HG03469 (cell line): ENCODE measurements around the gene CACNA2D4.

Experiments used
- ATAC-seq: cut with Tn5 transposase; IDR thresholded peaks from one replicate; pipeline ENCODE4 v1.9.1; 2021; ENCODE audit warnings: mild to moderate bottlenecking, moderate library complexity, moderate number of reproducible peaks; ENCODE audit not compliant: unreplicated experiment

The CACNA2D4 gene

DNA sequence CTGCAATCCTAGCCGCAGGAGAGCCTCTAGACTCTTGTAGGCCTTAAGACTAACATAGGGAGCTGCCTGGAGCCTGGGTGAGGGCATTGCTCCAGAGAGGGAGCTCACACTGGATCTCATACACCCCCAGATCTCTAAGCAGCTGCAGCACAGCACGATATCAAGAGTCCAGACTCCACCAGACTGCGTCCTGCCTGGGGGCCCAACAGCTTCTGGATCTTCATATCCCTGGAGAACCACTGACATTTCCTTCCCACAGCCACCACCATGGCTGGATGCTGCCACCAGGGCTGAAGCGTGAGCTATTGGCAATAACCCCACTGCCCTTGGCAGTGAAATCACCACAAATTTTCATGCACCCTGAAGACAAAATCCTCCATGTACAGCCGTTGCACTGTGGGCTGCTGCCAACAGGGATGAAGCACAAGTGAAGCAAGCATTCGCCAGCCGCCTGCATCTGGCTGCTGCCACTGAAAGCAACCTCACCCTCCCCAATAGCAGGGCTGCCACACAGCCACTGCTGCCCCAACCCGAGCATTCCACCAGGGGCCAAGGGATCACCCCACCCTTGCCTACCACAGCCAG lies 28.2 kb downstream of the CACNA2D4 start:
- ATAC-seq, result no peak

DNA sequence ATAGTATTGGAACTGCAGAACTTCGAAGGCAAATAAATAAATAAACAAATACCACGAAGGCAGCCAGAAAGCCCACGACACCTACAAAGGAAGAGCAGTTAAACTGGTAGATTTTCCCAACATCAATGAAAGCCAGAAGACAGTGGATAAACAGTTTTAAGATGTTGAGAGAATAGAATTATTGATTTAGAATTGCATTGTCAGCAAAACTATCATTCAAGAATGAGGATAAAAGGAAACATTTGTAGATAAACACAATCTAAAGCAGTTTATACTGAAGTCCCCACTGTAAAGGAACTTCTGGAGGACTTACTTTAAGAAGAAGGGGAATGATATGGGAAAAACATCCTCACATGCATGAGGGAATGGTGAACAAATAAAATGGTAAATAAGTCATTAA lies 29.5 kb downstream of the CACNA2D4 start:
- ATAC-seq, result no peak

DNA sequence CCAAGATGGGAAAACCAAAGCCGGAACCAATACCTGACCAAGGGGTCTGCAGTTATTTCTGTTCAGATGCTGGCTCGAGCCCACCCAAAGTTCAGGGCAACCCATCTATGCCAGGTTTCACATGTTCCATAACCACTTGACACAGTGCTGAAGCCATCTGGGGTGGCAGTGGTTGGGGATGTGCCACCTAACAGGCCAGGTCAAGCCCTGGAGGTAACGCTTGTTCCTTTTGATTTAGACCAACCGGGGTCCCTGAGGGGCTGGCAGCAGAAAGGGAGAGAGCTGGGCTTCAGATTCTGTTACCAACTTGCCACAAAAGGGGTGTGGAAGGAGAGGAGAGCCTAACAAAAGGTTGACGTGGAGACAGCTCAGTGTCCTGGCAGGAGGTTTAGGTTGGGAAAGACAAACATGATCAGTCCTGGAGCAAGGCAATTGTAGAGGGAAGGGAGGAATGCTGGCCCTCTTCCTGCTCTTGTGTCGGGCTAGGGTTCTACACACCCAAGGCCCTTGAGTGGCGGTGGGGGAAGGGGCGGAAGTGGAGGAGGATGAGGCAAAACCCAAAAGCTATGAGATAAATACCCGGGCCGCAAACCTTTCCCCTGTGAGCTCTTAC lies 31.9 kb downstream of the CACNA2D4 start:
- ATAC-seq, result no peak

DNA sequence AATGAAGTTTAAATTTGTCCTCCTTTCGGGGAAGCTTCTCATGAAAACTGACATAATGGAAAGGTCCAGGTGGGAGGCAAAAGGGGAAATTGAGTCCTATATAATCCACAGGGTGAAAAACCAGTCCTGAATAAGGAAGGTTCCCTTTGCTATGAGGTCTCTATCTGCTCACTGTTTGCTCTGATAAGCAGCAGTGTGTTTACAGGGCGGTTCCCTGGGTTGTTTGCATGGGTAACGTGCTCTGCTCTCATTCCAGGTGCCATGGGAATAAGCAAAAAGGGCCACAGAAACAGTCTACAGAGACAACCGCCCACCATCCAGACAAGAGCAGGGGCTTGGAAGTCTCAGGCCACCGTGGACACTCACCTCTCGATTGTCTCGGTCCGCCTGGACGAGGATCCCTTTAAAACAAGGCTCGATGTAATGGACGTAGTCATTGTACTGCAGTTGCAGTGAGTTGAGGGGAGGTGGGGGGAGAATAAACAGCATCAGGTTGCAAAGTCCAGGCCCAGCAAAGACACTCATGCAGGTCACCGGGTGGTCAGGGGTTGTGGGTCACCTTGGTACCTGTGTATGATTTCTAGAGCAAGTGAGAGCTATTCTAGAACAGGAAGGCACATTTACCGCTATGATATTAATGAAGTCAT lies 32.7 kb downstream of the CACNA2D4 start:
- no peak for ATAC-seq

DNA sequence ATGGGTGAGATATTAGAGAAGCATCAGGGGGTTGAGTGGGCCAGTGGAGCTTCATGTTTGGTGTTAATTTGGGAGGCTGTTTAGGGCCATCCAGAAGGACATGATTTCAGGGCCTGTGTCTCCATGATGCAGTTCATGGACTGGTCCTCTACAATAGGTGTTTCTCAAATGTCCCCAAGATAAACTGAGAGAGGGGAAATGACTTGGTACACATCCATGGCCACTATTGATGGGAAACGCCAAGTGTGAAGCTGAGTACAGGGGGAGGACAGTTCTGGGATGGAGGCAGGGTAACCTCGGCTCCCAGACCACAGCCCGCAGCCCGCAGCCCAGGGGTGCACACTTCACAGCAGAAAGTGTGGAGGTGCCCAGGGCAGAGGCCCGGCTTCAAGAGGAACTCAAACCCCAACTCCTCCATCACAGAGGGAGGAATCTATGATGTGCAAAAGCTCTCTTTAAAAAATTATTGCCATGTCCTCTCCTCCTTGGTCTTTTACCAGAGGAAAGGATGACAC lies 33.3 kb downstream of the CACNA2D4 start:
- no peak for ATAC-seq

DNA sequence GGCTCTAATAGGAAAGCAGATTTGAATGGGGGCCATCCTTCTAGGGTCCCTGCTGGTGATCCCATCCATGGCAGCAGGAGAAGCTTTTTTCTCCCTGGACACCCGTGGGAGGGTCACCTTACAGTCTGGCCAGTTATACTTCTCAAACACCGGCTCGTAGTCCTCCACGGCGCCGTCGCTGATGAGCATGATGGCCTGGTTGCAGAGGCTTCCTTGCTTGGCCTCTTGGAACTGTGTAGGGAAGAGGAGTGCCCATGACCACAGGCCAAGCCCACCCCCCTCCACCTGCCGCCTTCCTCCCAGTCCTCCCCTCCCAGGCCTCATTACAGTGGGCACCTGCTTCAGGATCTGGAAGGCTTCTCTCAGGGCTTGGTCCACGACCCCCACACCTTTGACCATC lies 33.8 kb downstream of the CACNA2D4 start:
- no peak for ATAC-seq

DNA sequence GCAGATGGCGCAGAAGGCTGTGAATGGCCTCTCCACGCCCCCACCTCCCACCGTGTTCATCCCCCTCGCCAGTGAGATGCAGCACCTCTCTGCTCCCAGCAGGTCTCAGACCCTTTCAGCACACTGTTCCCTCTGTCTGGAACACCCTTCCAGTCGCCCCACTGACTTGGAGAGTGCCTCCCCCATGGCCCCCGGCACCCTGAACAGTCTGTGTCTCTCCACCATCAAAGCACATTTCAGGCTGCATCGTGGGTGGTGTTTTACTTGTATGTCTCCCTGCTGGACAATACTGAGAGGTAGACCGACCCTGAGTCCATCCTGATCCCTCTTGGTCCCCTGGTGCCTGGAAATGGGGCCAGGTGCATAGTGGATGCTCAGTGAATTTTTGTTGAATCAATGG lies 34.9 kb downstream of the CACNA2D4 start:
- no peak for ATAC-seq

DNA sequence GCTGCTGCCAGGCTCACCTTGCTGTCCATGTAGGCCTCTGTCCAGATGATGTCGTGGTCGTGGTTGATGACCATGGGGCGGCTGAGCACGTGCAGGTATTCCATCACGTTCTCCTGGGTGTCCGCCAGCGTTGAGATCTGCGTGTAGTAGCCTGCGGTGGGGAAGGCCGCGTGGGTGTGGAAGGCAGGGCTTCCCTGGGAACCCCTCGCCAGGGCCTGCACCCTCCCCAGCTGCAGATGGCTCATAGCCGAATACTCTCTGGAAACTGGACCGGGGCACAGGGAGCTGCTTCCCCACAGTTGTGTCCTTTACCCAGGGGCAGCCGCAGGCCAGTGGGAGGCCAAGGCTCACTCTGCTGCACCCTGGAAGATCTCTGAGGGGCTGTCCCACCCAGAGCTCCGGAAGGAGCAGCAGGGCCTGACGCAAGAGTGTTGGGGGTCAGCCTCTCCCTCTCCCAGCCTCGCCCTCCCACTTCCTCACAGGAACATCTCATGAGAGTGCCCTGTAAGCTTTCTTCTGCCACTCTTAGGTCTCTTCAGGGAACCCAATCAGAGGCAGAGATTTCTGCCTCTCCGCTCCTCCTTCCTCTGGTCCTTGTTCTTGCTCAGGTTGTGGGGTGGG lies 35.5 kb downstream of the CACNA2D4 start:
- no peak for ATAC-seq

DNA sequence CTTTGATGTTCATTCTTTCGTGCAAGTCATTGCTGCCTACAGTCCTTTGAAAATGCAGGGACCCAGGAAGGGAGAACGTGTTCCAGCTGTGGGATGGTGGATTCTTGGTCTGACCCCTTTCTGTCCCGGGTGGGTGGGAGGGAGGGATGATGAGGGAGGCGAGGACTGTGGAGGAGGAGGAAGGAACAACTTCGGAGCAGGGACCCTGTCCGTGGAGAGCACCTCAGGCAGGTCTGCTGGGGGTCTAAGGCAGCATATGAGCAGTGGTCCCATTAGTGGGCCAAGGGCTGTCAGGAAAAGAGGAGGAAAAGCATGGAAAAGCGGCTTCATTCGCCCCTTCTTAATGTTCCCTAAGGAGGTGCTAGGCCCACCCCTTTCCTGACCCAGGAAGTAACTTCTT lies 36.0 kb downstream of the CACNA2D4 start:
- no peak for ATAC-seq

DNA sequence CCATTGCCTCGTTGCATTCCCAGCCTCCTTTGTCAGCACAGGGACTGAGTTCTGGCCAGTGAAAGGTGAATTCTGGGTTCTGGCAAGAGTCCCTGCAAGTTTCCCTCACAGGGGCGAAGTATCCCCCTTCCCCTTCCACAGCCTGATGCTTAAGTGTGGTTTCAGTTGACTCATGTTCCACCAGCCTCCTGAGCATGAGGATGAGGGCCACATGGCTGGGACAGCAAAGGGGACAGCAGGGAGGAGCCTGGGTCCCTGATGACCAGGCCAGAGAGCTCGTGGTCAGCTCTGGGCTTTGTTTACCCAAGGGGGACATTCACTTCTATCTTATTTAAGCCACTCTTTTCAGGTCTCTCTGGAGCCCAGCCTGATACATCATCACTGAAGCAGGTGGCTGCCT lies 36.5 kb downstream of the CACNA2D4 start:
- ATAC-seq, result no peak

DNA sequence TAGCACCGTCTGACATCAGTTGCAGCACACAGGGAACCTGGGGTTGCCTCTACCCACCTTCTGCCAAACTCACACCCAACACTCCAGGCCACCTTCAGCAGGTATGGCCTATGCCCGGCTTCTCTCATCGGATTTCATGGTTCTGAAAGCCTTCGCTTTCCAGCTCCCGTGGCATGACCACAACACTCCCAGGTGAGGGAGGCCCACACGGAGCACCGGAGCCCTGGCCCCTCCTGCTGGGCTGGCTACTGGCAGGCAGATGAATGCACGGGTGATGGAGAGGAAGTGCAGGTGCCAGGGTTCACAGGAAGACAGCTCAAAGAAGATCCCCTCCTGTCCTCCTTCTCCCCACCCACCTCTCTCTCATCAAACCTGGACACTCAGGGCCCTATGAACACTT lies 37.2 kb downstream of the CACNA2D4 start:
- no peak for ATAC-seq

DNA sequence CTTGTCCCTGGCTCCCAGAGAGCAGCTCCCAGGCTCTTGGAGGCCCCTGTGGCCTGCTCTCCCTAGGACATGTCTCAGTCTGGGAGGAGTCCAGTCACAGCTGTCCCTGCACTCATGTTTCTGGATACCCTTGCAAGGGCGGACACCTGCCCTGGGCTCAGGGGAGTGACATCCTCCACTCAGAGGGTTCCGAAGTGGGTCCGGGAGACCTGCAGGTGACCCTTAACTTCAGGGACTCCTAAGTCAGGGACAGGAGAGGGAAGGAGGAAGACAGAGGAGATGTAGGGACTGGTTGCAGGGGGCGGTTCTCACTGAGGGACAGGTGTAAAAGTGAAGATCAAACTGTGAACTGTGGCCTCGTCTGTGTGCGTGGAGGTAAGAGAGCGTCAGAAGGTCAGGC lies 37.6 kb downstream of the CACNA2D4 start:
- no peak for ATAC-seq

DNA sequence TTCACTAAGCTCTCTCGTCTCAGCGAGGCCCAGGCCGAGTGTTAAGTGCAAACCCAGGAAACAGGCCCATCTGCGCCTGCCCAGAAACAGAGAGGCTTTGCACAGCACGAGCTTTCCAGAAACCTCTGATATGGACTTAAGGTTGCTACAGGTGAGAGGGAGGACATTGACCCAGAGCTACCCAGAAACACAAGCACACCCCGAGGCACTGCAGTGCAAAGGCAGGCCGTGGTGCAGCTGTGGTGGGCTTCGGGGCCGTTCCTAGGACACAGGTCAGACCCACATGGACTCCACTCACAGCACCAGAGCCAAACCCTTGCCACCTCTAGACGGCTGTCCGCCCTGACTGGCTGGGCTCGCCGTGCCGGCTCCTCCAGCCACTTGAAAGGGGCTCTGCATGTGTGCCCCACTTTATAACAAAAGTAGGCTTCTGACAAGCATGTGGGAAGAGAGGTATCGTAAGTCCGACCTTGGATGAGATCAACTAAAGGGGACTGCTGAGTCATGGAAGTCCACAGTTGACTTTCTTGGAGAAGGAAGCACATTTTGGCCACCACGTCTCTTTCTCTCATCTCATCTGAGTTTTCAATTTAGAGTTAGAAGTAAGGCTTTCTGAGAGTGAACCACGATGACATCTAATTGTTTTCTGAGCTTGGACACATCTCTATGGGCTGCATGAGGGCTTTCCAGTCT lies 38.2 kb downstream of the CACNA2D4 start:
- ATAC-seq, result no peak

DNA sequence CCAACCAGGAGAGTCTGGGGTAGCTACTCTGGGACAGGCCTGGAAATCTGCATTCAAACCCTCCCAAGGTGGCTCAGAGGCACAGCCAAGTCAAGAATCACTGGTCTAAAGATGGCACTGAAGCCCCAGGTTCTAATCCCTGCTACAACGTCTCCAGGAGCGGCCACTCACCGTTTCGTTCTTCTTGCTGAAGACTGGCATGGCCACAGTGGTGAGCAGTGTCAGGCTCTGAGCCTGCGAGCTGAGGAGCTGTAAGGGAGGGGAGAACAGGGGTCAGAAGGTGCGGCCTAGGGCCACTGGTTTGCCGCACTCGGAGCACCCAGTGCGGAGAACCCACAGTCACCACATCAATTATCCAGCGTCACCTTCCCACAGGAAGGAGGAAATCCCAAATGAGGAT lies 38.8 kb downstream of the CACNA2D4 start:
- ATAC-seq, result no peak

DNA sequence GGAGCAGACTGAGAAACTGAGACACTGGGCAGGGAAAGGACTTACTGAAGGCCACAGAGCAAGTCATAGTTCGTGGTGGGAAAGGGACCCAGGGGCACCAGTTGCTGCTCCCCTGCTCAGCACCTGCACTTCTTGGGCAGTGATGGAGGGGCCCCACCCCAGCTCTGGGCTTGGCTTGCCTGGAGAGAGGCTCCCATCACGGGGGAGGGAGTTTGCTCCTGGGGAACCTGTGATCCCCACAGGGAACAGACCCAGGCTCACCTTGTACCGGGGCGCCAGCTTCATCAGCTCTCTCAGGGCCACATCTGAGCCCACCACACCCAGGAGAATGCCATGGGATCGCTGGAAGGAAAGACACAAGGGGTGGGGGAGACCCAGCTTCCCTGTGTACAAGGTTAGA lies 39.8 kb downstream of the CACNA2D4 start:
- ATAC-seq, result no peak

DNA sequence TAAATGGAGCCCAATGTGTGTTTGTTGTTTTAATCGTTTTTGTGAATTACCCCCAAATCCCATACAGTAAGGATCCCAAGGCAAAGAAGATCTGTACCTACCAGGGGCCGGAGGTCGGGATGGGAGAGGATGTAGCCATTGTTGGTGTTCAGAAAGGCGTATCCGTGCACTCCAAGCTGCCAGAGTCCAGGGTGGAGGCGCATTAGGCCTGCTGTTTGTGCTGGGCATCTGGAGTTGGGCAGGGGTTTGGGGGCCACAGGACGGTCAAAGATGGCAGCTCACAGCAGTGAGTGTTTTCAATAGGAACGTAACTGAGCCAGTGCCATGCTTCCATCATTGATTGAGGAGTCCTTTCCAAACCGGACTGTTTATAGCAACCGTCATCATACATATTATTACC lies 40.2 kb downstream of the CACNA2D4 start:
- no peak for ATAC-seq

DNA sequence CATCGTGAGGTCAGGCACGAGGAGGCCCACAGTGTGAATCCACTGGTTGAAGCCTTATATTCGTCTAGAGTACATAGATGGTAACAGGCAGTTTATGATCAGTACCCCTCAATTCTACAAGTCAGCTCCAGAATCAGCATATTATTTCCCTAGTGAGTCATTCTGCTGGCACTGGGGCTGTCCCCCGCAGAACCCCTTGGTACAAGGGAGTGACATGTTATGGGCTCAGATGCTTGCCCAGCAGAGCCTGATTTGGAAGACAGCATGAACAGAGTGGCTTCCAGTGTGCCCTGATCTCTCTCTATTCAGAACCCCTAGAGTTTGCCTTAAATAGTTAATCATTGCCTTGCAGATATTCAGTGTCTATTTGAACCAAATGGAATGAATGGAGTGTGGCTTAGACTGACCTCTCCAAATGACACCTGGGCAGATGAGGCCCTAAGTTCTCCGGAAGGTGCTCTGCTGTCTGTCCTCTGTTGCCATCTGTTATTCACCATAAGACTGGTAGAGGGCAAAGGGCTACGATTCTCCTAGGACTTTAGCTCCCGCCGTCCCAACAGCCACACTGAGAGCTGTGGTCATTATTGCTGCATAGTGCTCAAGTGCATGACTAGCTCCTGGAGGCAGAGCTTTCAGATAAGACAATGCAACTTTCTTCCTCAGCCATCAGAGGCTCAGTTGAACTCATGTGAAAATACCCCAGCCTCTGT lies 41.1 kb downstream of the CACNA2D4 start:
- no peak for ATAC-seq

DNA sequence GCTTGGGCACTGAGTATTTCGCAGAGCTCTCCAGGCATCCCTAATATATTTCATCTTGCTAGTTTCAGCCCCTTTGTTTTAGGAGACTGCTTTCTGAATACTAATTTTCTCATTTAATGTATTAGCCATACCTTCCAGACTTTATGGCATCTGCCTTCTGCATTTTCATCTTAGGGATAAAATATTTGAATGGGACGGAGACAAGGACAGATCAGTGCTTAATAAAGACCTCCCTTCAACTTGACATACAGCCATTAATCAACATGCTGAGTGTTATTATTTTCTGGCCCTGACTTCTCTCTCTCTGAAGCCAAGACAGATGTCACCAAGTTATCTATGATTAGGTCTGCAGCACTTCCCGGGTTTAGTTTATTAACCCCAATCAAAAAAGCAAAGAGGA lies 42.4 kb downstream of the CACNA2D4 start:
- no peak for ATAC-seq

DNA sequence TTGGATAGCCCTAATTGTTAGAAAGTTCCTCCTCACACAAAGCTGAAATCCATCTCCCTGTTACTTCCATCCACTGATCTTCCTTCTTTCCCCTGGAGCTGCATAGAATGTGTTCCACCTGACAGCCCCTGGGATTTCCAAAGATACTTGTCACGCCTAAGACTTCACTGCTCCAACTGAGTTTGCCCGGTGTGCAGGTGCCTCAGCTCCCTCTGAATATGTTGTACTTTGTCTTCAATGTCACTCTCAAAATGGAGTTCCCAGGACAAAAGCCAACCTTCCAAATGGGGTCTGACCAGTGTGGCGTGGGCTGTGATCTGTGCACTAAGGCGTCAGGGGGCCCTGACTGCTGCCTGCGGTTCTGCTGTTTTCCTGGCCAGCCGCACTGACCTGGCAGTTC lies 42.8 kb downstream of the CACNA2D4 start:
- ATAC-seq, result no peak

DNA sequence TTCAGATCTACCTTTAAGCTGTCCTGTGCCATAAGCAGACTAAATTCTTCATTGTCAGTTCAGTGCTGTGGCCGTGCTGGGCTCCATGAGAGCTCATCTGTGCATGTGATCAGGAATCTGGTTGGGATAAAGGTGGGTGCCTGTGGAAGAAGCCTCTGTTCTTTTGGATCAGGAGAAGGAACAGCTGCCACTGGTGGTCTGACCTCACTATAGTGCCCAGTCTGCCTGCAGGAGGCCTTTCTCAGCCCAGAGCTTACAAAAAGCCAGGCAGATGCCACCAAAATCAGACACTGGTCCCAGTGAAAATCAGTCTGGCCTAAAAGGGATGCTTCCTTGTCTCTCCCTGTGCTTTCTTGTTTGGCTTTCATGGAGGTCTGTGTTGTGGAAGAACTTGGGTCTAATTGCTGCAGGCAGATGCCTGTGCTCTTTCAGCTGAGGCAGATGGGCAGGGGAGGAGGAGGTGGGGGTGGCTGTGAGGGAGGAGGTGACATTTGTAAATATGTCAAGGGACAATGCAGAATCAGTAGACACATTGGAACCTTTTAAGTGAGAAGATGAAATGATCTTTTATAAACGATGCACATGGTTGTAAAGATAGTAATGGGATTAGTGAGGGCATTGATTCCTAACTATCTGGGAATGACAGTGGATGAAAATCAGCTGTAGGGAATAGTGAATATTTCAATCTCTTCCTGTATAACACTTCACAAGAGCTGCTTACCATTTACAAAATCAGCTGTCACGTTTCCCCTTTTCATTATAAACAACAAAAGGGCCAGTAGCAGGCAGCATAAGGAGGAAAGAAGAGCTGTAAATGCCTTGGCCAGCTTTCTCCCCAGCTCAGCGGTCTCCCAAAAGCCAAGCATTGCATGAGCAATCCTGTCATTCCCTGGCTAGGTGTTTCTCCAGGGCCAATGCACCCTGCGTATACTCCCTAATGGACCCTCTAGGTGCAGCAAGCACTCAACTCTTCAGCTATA lies 44.6 kb downstream of the CACNA2D4 start:
- ATAC-seq, result no peak
